HG02759 (cell line): ENCODE measurements around the gene CD8B2.
"Not testable (repeated sequence)": the region's sequence is repeated elsewhere in the genome, so short reads cannot be mapped to it uniquely, and the experiment has no call there.

Source experiments
- ATAC-seq: cut with Tn5 transposase; IDR thresholded peaks from one replicate; pipeline ENCODE4 v1.9.1; 2021; ENCODE audit warnings: mild to moderate bottlenecking, moderate library complexity; ENCODE audit not compliant: unreplicated experiment

Gene CD8B2

DNA sequence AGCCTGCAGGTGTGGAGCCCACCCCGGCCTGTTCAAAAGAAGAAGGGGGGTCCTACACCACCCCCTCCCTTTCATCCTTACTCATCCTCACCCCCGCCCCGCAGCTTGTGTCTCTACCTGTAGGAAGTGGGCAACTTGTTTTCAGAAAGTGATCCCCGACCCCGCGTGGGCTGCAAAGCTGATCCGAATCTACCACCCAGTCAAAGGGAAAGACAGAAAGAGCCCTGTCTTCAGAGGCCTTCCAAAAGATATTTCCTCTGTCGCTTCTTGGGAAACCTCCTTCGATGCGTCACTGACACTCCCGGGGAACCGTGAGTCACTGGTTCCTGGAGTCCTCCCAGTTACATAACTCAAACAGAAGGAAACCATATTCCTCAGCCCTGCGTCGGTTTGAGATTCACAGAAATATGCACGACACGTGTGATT, 24.3 kb downstream of the CD8B2 start:
- ATAC-seq = not testable (repeated sequence)

DNA sequence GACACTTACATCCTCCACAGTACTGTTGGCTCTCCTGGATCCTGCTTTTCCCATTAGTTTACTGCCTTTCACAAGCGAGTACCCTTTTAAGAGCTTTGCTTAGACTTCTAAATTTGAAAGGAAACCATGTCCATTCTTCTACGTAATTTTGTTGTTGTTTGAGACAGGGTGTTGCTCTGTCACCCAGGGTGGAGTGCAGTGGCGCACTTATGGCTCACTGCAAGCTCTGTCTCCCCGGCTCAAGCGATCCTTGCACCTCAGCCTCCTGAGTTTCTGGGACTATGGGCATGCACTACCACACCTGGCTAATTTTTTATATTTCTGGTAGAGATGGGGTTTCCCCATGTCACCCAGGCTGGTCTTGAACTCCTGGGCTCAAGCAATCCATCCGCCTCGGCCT, 24.8 kb downstream of the CD8B2 start:
- not testable (repeated sequence) for ATAC-seq

DNA sequence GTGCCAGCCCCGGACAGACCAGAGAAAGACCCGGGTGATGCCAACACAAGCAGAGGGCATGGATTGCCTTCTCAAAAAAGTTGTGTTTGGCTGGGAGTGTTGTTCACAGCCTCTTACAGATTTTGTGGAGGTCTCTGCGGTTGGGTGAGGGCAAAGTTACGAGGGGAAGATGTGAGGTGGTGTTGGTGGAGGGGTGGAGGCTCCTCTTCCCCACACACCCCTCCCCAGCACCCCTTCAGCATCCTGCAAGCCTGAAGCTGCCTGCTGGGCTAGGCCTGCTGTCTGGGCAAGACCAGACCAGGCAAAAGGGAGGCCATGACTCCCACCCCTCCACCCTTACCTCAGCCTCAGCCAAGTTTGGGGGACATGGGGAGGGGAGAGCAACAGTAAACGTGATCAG, 26.2 kb downstream of the CD8B2 start:
- ATAC-seq = not testable (repeated sequence)

DNA sequence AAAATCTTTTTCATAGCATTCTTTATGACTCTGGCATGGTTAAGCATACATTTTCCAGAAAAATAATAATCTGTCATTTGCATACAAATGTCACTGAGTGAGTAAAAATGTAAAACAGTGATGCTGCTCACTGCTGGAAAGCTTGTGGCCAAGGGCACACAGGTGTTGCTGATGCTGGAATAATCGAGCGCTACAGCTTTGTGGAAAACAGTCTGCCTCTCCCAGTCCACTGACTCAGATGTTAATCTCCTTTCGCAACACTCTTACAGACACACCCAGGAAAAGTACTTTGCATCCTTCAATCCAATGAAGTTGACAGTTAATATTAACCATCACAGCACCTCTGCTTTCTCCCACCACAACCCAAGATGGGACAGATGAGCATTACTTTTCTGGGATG, 27.7 kb downstream of the CD8B2 start:
- ATAC-seq = not testable (repeated sequence)

DNA sequence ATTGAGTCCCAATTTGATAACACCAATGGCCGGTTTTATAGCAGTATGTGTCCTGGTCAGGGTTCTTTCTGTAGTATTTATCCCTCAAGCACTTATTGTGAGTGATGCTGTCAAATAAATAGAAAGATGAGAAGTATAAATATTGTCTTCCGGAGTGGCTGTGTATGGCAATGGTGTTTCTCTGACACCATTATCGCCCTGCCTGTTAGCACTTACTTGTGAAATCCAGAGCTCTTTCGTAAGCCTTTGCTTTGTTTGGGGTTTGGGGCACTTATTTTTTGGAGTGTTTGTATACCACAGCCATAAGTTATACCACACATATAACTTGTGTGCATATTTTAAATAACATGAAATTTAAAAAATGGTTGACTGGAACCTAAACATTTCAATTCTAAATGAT, 29.3 kb downstream of the CD8B2 start:
- no peak for ATAC-seq

DNA sequence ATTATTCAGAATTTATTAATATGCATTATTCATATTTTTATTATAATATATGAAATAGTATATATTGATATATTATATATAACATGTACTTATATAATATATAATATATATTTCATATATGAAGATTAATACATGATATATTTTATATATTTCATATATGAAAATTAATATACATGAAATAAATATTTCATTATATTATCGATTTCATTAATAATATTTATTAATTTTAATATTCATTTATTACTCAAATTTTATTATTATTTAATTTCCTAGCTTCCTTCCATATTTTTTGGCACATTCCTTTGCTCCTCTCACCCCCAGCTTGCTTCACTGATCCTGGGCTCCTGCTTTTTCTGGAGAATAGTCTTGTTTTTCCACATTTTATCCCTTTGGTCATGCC, 29.7 kb downstream of the CD8B2 start:
- no peak for ATAC-seq

DNA sequence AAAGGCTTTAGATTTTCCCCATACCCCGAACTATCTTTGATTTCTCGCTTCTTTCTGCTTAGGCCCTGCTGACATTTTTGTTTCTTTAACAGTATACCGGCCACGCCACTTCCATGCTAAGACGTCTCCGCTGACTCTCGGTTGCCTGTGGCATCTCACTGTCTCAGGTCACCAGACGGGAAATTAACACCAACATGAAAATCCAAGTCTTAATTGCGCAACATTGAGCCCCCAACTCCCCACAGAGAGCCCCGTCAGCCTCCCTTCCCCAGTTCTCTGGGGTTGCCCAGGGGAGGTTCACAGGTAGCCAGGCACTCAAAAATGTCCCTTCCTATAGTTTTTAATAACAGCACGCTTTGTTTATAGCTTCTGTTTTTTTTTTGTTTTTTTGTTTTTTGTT, 30.2 kb downstream of the CD8B2 start:
- ATAC-seq = no peak

DNA sequence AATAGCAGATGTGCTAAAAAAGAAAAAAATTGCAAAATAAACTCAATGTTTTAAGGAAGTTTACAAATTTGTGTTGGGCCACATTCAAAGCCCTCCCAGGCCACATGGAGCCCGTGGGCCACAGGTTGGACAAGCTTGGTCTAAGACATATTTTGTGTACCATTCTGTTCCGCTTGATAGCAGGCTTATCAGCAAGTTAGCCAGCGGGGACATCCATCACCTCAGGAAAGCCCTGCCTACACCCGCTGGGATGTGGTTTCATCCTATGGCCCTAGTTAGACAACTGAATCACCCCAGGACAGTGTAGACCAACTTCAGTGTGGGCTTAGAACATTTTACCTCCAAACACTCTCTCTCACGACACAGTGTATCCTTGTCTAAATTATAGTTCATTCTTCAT, 32.6 kb downstream of the CD8B2 start:
- no peak for ATAC-seq

DNA sequence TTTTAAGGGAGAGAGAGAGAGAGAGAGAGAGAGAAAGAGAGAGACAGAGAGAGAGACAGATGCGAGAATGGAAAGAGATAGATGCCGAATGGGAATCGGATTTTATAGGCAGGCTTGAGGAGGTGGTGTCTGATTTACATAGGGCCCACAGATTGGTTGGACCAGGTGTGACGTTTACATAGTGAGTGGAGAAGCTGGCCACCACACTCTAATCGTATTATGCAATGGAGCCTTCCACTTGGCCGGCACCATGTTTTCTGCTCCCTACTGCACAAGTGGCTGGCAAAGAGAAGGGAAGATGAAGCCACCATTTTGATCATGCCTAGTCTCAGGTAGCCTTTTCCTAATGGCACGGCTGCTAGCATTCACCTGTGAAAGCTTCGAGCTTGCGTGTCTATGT, 33.9 kb downstream of the CD8B2 start:
- no peak for ATAC-seq

DNA sequence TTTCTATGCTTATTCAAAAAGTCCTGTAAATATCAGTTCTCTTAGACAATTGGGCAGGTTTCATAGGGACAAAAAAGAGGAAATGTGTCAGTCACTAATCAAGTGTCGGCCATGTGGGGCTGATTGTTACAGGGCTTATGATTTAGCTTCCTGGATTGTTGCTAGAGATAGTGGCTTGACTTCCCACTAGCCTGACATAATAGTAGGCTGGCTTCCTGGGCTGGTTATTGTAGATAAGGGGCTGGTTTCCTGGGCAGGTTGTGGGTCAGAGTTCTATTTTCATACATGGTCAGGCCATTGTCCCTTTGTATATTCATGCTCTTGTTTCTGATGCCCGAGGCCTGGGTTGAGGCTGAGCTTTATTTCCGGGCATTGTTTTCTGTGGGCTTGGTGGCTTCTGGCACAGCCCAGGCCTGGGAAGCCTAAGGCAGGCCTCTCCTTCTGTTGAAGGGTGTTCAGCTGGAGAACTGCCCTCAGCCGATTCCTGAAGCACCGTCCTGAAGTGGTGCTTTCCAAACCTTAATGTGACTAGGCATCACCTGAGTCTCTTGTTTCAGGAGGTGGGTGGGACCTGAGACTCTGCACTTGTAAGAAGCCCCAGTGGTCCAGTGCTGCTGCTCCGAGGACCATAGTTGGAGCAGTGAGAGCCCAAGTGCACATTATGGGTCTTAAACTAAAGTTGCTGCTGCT, 37.0 kb downstream of the CD8B2 start:
- ATAC-seq = no peak

DNA sequence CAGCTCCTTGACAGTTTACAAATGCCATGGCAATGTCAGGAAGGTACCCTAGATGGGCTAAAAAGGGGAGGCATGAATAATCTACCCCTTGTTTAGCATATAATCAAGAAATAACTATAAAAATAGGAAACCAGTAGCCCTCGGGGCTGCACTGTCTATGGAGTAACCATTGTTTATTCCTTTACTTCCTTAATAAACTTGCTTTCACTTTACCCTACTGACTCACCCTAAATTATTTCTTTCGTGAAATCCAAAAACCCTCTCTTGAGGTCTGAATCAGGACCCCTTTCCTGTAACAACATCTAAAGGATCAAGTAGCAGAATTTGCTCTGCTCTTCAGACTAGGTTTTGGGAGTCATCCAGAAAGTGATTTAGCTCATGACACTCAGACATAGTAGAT, 43.7 kb downstream of the CD8B2 start:
- no peak for ATAC-seq

DNA sequence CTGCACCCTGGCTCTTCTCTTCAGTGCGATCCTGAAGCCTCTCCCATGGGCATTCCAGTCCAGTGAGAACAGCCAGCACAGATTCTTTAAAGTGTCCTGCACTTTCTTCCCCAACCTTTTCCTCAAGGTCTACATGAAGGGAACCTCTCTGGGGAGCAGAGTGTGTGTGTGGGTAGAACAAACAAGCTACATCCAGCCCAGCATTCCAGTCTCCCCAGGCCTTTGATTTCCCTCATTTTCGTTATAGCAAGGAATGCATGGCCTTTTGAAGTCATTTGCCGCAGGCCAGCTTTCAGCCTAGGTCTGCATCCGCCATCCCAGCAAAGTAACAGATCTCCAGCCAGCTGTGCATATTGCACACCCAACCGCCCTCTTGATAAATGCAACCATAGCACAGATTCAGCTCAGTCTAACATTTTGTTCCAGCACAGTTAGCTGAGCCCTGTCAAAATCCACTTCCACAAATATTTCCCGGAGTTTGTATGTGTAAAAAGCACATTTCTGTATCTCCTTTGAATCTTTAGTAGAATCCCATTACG, 44.6 kb downstream of the CD8B2 start:
- ATAC-seq = no peak

DNA sequence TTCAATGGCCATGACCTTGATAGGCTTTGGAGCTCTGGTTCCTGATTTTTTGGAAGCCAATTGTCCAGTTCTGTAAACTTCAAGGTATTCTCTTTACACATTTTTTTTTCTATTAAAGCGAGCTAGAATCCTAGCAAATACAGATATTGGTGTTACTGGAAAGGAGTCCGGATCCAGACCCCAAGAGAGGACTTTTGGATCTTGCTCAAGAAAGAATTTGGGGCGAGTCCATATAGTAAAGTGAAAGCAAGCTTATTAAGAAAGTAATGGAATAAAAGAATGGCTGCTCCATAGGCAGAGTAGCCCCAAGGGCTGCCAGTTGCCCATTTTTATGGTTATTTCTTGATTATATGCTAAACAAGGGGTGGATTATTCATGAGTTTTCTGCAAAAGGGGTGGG, 45.1 kb downstream of the CD8B2 start:
- ATAC-seq = no peak

DNA sequence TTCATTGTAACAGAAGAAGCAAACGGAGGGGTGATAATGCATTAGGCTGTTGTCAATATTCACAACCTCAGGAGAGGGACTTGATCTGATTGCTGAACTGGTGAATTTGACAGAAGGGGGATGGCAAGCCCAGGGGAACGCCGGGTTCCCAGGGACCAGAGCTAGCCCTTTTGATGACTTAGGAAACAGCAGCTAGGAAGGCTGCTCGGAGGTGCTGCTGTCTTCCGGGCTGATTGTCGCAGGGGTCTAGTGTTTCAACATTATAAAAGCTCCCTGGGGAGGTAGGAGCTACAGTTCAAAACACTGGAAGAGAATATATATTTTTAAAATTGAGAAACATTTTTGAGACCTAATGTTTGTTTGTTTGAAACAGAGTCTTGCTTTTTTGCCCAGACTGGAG, 47.3 kb downstream of the CD8B2 start:
- ATAC-seq = no peak

DNA sequence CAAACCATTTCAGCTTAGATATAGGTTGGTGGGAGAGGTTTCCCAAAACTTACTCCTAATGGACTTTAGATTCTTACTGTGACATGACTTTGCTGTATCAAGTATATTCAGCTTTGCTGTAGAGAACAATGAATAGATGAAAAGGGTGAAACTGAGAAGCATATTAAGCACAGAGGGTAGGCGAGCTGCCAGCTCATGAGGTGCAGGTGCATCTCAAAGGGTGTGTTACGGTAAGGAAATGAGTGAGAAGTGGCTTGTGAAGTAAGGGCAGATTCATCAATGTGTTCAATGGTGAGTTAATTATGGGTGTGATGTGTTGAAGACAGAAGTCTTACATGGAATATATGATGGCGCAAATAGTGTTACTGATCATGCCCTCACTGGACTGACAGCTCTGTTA, 49.3 kb downstream of the CD8B2 start:
- no peak for ATAC-seq

DNA sequence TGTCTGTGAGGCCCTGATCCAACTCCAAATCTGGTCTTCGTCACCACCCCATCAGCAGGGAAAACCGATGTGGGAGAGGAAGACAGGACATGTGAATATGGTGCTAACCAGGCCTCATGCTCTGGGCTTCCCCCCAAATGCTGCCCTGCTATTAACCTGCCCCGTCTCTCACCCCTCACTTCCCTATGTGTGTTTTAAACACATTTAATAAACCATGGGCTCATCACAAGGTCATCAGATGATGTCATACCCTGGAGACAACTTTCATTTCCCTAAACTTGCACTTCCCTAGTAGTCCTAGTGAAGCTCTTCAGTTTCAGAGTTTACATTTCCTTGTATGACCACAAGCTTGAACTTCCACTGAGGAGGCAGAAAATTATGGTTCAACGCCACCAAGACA, 49.9 kb downstream of the CD8B2 start:
- ATAC-seq = no peak

DNA sequence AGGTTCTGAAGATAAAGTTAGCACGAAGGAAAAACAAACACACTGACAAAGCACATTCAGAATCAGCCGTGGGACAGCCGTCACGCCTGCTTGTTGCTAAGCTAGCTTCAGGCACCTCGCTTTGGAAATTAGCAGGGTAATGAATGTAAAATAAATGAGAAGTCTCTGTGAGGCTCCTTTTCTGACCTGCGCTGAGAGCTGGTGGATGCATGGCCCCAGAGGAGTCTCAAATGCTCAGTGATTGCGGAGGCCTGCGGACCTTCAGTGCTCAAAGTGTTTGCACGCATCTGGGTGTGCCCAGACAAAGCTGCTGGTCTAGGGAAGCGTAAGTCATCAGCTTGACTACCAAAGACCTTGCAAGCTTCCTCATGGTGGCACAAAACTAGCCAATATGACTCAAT, 50.6 kb downstream of the CD8B2 start:
- ATAC-seq = no peak

DNA sequence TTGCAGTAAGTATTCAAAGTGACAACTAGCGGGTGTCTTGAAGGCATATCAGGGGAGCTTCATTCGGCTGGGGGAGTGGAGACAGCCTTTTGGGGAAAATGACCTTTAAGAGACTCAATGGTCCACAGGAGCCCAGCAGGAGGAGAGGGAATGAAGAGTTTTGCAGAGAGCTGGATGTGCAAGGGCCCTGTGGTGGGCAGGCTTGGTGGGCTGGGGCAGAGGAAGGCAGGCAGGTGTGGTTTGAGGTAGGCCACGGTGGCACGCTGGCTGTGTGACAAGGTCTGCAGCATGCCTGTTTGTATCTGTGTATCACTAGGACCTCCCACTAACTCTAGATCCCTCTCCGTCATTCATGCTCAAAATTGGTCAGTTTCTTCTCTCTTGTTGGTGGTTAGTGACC, 53.7 kb downstream of the CD8B2 start:
- no peak for ATAC-seq

DNA sequence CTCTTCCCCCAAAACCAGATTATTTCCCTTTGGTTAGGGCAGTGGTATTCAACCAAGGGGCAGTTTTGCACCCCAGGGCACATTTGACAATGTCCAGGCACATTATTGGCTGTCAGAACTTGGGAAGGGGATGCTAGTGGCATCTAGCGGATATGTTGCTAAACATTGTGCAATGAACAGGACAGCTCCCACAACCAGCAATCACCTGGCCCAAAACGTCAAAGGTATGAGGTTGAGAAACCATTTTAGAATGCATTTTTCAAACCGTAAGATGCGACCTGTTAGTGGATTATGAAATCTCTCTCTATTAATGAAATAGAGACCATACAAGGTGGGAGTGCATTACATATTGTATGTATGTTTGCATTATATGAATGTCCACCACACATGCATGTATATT, 54.2 kb downstream of the CD8B2 start:
- no peak for ATAC-seq

DNA sequence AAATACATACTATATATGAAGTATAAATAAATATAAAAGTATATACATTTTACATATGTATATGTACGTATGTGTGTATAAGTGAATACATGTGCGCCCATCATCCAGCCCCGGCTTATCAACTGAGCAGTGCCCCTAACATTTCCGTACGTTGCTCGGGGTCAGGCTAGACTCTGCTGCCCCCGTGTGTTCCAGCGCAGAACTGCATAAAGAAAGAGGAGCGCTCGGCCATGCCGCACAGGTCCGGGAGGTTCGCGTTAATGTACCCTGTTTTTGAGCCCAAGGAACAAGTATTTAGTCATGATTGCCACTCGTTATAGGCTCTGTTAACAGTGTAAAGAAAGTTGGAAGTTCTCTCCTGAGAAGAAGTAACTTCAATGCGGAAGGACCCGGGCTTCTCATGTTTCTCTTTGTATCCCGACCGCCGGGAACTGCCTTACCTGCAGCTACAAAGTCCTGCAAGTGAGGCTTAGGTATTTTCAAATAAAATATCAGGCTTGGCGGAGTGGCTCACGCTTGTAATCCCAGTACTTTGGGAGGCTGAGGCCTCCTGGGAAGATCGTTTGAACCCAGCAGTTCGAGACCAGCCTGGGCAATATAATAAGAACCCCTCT, 55.7 kb downstream of the CD8B2 start:
- ATAC-seq = peak; percentile 97

DNA sequence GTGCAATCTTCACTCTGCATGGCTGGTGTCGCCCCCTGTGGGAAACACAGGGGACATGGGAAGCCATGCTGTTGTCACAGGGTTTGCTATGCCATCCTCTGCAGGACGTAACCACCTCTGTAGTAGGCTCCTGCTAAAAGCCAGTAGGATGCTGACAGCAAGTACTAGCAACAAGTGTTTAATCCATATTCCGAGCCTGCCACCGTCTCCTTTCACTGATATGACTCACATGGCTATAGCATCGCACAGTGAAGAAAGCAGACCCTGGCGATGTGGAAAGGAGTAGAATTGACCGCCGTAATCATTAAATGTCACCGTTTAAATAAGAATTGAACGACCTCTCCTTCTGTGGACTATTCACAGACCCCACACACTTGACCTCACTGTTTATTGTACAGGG, 57.8 kb downstream of the CD8B2 start:
- no peak for ATAC-seq

DNA sequence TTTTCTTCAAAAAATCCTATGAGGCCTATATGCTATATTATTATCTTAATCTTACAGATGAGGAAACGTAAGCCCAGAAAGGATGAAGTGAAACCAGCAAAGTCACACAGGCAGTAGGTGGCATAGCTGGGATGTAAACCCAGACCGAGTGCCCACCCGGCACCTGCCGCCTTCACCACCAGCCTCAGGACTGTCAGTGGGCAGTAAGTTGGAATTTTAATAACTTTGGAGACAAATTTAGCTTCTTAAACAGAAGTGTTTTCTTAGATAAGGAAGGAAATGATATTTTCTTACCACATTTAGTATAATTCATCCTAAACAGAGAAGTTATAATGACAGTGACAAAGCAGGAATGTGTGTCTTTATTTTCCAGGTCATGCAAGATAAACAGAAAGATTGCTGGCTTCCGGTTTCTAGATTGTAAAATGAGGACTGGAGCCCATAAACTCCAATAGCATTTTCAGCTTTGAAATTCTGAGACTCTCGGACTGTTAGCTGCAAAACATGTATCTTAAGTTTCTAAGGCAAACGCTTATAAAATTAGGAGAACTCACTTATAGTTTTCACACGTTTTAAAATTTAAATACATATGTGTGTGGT, 59.3 kb downstream of the CD8B2 start:
- ATAC-seq = no peak
